Natural killer cell (primary cell): ENCODE results near the gene IL1RN. TPM values are rescaled to one million over a fixed set of nuclear protein-coding genes. Genes with fewer than 3 reads are reported as not detected.
A peak's percentile ranks its signal among the peaks of the same experiment; 100 is the strongest.

Experiments used
- ATAC-seq, 3 donors: fragments of 150-1000 bp in 2 of 3; fragments of 200-7000 bp in 1 of 3; cut with Tn5 transposase; 1 replicate in 1 of 3; 2 replicates in 2 of 3; pipeline ENCODE4 v1.10.0; 2021; ENCODE audit warnings: mild to moderate bottlenecking in 2 of 3, moderate library complexity in 2 of 3
- DNase-seq, 2 donors: peaks; one replicate each; pipeline versions ENCODE4 v3.0.0 to v3.0.0-alpha.2; 2013 to 2021; ENCODE audit warnings: mixed read lengths in 1 of 2
- H3K27ac ChIP-seq: one replicate; pipeline ENCODE4 v1.5.1; 2013; ENCODE audit warnings: mild to moderate bottlenecking, low read length
- H3K27me3 ChIP-seq: one replicate; pipeline ENCODE4 v1.6.1; 2013; ENCODE audit warnings: low read length; ENCODE audit not compliant: control insufficient read depth, insufficient read depth
- H3K36me3 ChIP-seq: one replicate; pipeline ENCODE4 v1.6.1; 2013; ENCODE audit warnings: low read length; ENCODE audit not compliant: control insufficient read depth, insufficient read depth
- H3K4me1 ChIP-seq: one replicate; pipeline ENCODE4 v1.6.1; 2013; ENCODE audit warnings: low read length; ENCODE audit not compliant: control insufficient read depth, insufficient read depth
- H3K4me3 ChIP-seq: one replicate; pipeline ENCODE4 v1.5.1; 2013; ENCODE audit warnings: low read length
- H3K9me3 ChIP-seq: one replicate; pipeline ENCODE4 v1.6.1; 2013; ENCODE audit warnings: low read length; ENCODE audit not compliant: control insufficient read depth, insufficient read depth
- H3K27ac Mint-ChIP-seq, 2 donors: one replicate each; pipeline ENCODE4 v1.8.0; 2022; ENCODE audit warnings: mild to moderate bottlenecking in 2 of 2, mixed read lengths in 2 of 2, moderate library complexity in 1 of 2
- H3K27me3 Mint-ChIP-seq, 2 donors: one replicate each; pipeline ENCODE4 v1.8.0; 2022; ENCODE audit warnings: low read depth in 2 of 2, mixed read lengths in 2 of 2
- H3K36me3 Mint-ChIP-seq: one replicate; pipeline ENCODE4 v1.8.0; 2022; ENCODE audit warnings: mixed read lengths
- H3K4me1 Mint-ChIP-seq, 2 donors: one replicate each; pipeline ENCODE4 v1.8.0; 2022; ENCODE audit warnings: mixed read lengths in 2 of 2
- H3K4me3 Mint-ChIP-seq: one replicate; pipeline ENCODE4 v1.8.0; 2022; ENCODE audit warnings: mild to moderate bottlenecking, moderate library complexity, mixed read lengths
- H3K9me3 Mint-ChIP-seq, 2 donors: one replicate each; pipeline ENCODE4 v1.8.0; 2022; ENCODE audit warnings: mixed read lengths in 2 of 2
- CTCF ChIP-seq: fragments of 200-600 bp; IDR thresholded peaks from one replicate; pipeline ENCODE4 v1.8.0; 2022; ENCODE audit warnings: antibody characterized with exemption
- WGBS: methylation state at CpG from one replicate; pipeline ENCODE4 v1.1.7; 2013; ENCODE audit warnings: missing lambda C conversion rate; ENCODE audit not compliant: insufficient coverage; 5-methylcytosine and 5-hydroxymethylcytosine counted together
- intact Hi-C: fragments of 100-400 bp; cut with micrococcal nuclease; formaldehyde crosslinking; loops from one replicate; pipeline ENCODE4 v1.14.2; 2022
- total RNA-seq, 4 donors: library from RNA; stranded (reverse); fragments of 120-200 nt in 1 of 4; gene quantifications; one replicate each; pipeline versions ENCODE4 v1.2.3 to v1.2.4, GENCODE V29; 2013 to 2022

Gene IL1RN
- total RNA-seq, 3 donors from 2014 or later (not counting 1 experiment from before 2014, with no cell fraction given), result 0.52 to 36.6 (median 0.91) TPM

GRCh38 chr2:113164930-113165585, 37.7 kb downstream of the IL1RN start:
- no peak for DNase-seq

GRCh38 chr2:113166187-113166645, 38.8 kb downstream of the IL1RN start:
- Mint-ChIP-seq H3K4me3 (no peak overlapping the region), H3K4me1 (peaks cover 31 to 39% of the 10 kb centered on the region in 2 donors), H3K9me3 (no peaks in the 10 kb centered on the region), H3K27ac (no peak overlapping the region), H3K27me3 (no peaks in the 10 kb centered on the region), H3K36me3 (no peaks in the 10 kb centered on the region)
- Histone ChIP-seq H3K27ac (no peak overlapping the region), H3K36me3 (no peaks in the 10 kb centered on the region), H3K27me3 (no peaks in the 10 kb centered on the region), H3K4me3 (no peak overlapping the region), H3K4me1 (peaks cover 33% of the 10 kb centered on the region), H3K9me3 (no peaks in the 10 kb centered on the region)
- no peak for DNase-seq
- 98% methylated on average over 7 of the region's 7 CpGs for WGBS
- TF ChIP-seq CTCF, result no peak
- intact Hi-C loops, result no loop called here
- no peak for ATAC-seq

More at GRCh38 chr2:113164930-113165585, 37.7 kb downstream of the IL1RN start:
- Histone ChIP-seq H3K9me3 (no peaks in the 10 kb centered on the region), H3K36me3 (no peaks in the 10 kb centered on the region), H3K27ac (no peak overlapping the region), H3K27me3 (no peaks in the 10 kb centered on the region), H3K4me1 (peaks cover 28% of the 10 kb centered on the region), H3K4me3 (no peak overlapping the region)
- H3K27me3 Mint-ChIP-seq, result no peaks in the 10 kb centered on the region
- ATAC-seq, result no peak
- no peak overlapping the region for H3K4me3 Mint-ChIP-seq
- 88% methylated on average over 10 of the region's 10 CpGs for WGBS
- no peaks in the 10 kb centered on the region for H3K36me3 Mint-ChIP-seq
- intact Hi-C loops, result no loop called here
- no peaks in the 10 kb centered on the region for H3K9me3 Mint-ChIP-seq
- no peak for TF ChIP-seq CTCF
- H3K4me1 Mint-ChIP-seq, result peaks cover 27 to 35% of the 10 kb centered on the region in 2 donors
- H3K27ac Mint-ChIP-seq, result no peak overlapping the region

- 87% methylated on average over 12 of the region's 12 CpGs for WGBS
- H3K4me3 Mint-ChIP-seq, result peak overlapping the region; percentile 14
- H3K27ac Mint-ChIP-seq, result no peak overlapping the region
- ATAC-seq, result no peak
- H3K27me3 Mint-ChIP-seq, result no peaks in the 10 kb centered on the region
- no peak for TF ChIP-seq CTCF
- no peaks in the 10 kb centered on the region for H3K9me3 ChIP-seq
- DNase-seq, result peak in 1 of 2 donors; percentile 68
- H3K27ac ChIP-seq, result no peak overlapping the region
- no peaks in the 10 kb centered on the region for H3K36me3 Mint-ChIP-seq
- H3K4me1 ChIP-seq, result peaks cover 43% of the 10 kb centered on the region
- intact Hi-C loops, result no loop called here
- peaks cover 40 to 48% of the 10 kb centered on the region in 2 donors for H3K4me1 Mint-ChIP-seq
- no peaks in the 10 kb centered on the region for H3K9me3 Mint-ChIP-seq
- no peak overlapping the region for H3K4me3 ChIP-seq
- no peaks in the 10 kb centered on the region for H3K36me3 ChIP-seq
- H3K27me3 ChIP-seq, result no peaks in the 10 kb centered on the region
Observed at GRCh38 chr2:113167115-113167932, 39.9 kb downstream of the IL1RN start.
